Measurements from ENCODE around the gene WDHD1.
A peak's percentile ranks its signal among the peaks of the same experiment; 100 is the strongest.
"Not testable (repeated sequence)": the region's sequence is repeated elsewhere in the genome, so short reads cannot be mapped to it uniquely, and the experiment has no call there.

The WDHD1 gene

GRCh38 chr14:54947230-54947629 is 79.7 kb downstream of the WDHD1 start:
- ATAC-seq (no peak), DNase-seq (no peak)

GRCh38 chr14:54946500-54946899 is 80.4 kb downstream of the WDHD1 start:
- no peak for DNase-seq
- no peak for ATAC-seq

- ATAC-seq = no peak
- no peak for DNase-seq
Observed at GRCh38 chr14:54944737-54945391, 82.0 kb downstream of the WDHD1 start.

GRCh38 chr14:54942913-54943312 is 84.0 kb downstream of the WDHD1 start:
- no peak for ATAC-seq
- DNase-seq = no peak

GRCh38 chr14:54936816-54937215 is 90.1 kb downstream of the WDHD1 start:
- DNase-seq (no peak), ATAC-seq (no peak)

GRCh38 chr14:54935958-54936357 is 90.9 kb downstream of the WDHD1 start:
- ATAC-seq = no peak
- no peak for DNase-seq

- DNase-seq (no peak), ATAC-seq (no peak)
Observed at GRCh38 chr14:54935100-54935499, 91.8 kb downstream of the WDHD1 start.

- ATAC-seq = no peak
- no peak for DNase-seq
Observed at GRCh38 chr14:54933006-54933405, 93.9 kb downstream of the WDHD1 start.

GRCh38 chr14:54931598-54932340 is 95.1 kb downstream of the WDHD1 start:
- no peak for ATAC-seq
- no peak for DNase-seq

GRCh38 chr14:54931101-54931500 is 95.8 kb downstream of the WDHD1 start:
- DNase-seq (no peak), ATAC-seq (no peak)

GRCh38 chr14:54929556-54929955 is 97.3 kb downstream of the WDHD1 start:
- DNase-seq (no peak), ATAC-seq (no peak)

- DNase-seq (no peak), ATAC-seq (no peak)
Observed at GRCh38 chr14:54928216-54928615, 98.7 kb downstream of the WDHD1 start.

- ATAC-seq (no peak), DNase-seq (no peak)
Observed at GRCh38 chr14:54927551-54927950, 99.3 kb downstream of the WDHD1 start.

GRCh38 chr14:54926570-54926969 is 100.3 kb downstream of the WDHD1 start:
- DNase-seq, ATAC-seq: not testable (repeated sequence)

- ATAC-seq = no peak
- no peak for DNase-seq
Observed at GRCh38 chr14:54922598-54922997, 104.3 kb downstream of the WDHD1 start.

- DNase-seq = no peak
- no peak for ATAC-seq
Observed at GRCh38 chr14:54920052-54920451, 106.8 kb downstream of the WDHD1 start.

- ATAC-seq (no peak), DNase-seq (no peak)
Observed at GRCh38 chr14:54919330-54919729, 107.6 kb downstream of the WDHD1 start.

GRCh38 chr14:54918427-54918826 is 108.5 kb downstream of the WDHD1 start:
- DNase-seq = no peak
- ATAC-seq = no peak

GRCh38 chr14:54916101-54916500 is 110.8 kb downstream of the WDHD1 start:
- no peak for DNase-seq
- ATAC-seq = no peak

- DNase-seq (no peak), ATAC-seq (no peak)
Observed at GRCh38 chr14:54909817-54910558, 116.9 kb downstream of the WDHD1 start.

GRCh38 chr14:54908973-54909372 is 117.9 kb downstream of the WDHD1 start:
- DNase-seq, ATAC-seq: not testable (repeated sequence)

- peak; percentile 61 for ATAC-seq
Observed at GRCh38 chr14:54908190-54908589, 118.7 kb downstream of the WDHD1 start.

GRCh38 chr14:54906075-54906474 is 120.8 kb downstream of the WDHD1 start:
- no peak for DNase-seq

More at GRCh38 chr14:54908190-54908589, 118.7 kb downstream of the WDHD1 start:
- no peak for DNase-seq

More at GRCh38 chr14:54906075-54906474, 120.8 kb downstream of the WDHD1 start:
- ATAC-seq = no peak
